ENCODE results near the gene B3GNT9. TPM values are rescaled to one million over a fixed set of nuclear protein-coding genes. Genes with fewer than 3 reads are reported as not detected.
A peak's percentile ranks its signal among the peaks of the same experiment; 100 is the strongest.

The B3GNT9 gene
- polyA plus RNA-seq, 1 donor: 5.5 TPM

DNA sequence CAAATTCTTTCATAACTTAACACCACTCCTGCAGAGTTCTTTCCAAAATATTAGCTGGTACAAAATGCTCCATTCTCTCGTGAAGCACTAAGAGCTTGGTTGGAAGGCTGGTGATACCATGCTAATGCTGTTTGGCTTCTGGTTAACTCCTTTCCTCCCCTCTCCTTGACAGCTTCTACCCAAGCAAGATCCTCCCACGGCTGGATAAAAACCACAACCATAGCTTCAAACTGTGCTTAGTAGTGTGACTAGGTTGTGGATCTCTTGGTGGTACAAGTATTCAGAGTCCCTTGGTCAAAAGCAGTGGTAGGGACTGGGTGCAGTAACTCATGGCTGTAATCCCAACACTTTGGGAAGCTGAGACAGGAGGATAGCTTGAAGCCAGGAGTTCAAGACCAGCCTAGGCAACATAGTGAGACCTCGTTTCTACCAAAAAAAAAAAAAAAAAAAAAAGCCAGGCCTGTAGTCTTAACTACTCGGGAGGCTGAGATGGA is 38.8 kb downstream of the B3GNT9 start:
- no CpG with 5 or more reads among the region's 4 CpGs for WGBS (ENCODE audit: insufficient coverage, low lambda C conversion rate)
- DNase-seq: no peak
- Histone ChIP-seq H3K9me3 (ENCODE audit: control insufficient read depth, low read depth, low read length) (no peaks in the 10 kb centered on the region), H3K27ac (ENCODE audit: low read length) (no peak overlapping the region), H3K27me3 (ENCODE audit: control insufficient read depth, insufficient read depth, low read length) (no peaks in the 10 kb centered on the region), H3K4me3 (ENCODE audit: low read length) (no peak overlapping the region), H3K36me3 (ENCODE audit: control insufficient read depth, insufficient read depth, low read length) (peaks cover 3% of the 10 kb centered on the region), H3K4me1 (ENCODE audit: control insufficient read depth, insufficient read depth, low read length) (peaks cover 7% of the 10 kb centered on the region)

DNA sequence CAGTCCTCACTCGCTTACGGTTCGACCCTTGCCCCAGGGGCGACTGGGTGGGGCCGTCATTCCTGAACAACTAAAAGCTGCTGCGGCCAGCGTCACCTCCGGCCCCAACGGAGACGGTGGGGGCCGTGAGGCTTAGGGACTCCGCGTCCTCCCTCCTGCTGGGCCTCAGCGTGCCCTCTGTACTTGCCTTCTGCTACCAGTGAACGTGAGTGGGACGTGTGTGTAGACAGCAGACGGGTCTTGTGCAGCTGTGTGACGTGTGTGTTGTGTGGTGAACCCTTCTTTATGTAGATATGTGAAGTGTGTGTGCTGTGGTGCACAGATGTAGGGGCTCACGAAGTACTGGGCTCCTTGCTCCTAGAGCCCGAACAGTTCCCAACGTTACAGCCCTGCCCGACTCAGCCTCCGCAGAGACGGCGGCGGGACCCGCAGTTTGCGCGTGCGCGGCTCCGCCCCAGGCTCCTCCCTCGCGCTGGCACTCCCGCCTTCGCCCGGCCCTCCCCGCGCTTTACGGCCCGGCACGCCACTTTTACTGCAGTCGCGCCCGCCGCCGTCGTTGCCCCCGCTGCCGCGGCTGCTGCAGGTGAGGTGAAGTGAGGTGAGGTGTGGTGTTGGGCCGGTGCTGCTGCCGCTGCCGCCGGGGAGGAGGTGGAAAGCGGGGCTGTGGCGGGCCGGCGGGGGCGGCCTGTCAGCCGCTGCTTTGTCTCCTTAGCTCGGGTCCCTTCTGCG is 41.2 kb downstream of the B3GNT9 start, which contains the start of gene PHAF1:
TSS of gene PHAF1 (plus strand) at position 535 of the 729 bp plus-strand sequence. CDS start 235 bp downstream, outside the sequence.
- peaks cover 7% of the 10 kb centered on the region for H3K4me1 ChIP-seq (ENCODE audit: control insufficient read depth, insufficient read depth, low read length)
- peak; percentile 93 to 97 for DNase-seq
- WGBS (ENCODE audit: insufficient coverage, low lambda C conversion rate): no CpG with 5 or more reads among the region's 63 CpGs

GRCh38 chr16:67108931-67109406 is 41.8 kb downstream of the B3GNT9 start:
- Histone ChIP-seq H3K27me3 (ENCODE audit: control insufficient read depth, insufficient read depth, low read length) (no peaks in the 10 kb centered on the region), H3K9me3 (ENCODE audit: control insufficient read depth, low read depth, low read length) (no peaks in the 10 kb centered on the region), H3K4me3 (ENCODE audit: low read length) (peak overlapping the region; percentile 52), H3K27ac (ENCODE audit: low read length) (peak overlapping the region; percentile 97), H3K4me1 (ENCODE audit: control insufficient read depth, insufficient read depth, low read length) (peaks cover 7% of the 10 kb centered on the region), H3K36me3 (ENCODE audit: control insufficient read depth, insufficient read depth, low read length) (no peaks in the 10 kb centered on the region)
- DNase-seq: no peak
- WGBS (ENCODE audit: insufficient coverage, low lambda C conversion rate): 100% methylated on average over 1 of the region's 18 CpGs

More for the DNA sequence above, 41.2 kb downstream of the B3GNT9 start, which contains the start of gene PHAF1:
- H3K36me3 ChIP-seq (ENCODE audit: control insufficient read depth, insufficient read depth, low read length): no peaks in the 10 kb centered on the region
- H3K27me3 ChIP-seq (ENCODE audit: control insufficient read depth, insufficient read depth, low read length): no peaks in the 10 kb centered on the region
- peak within 1 kb of the TSS; percentile 95 for H3K4me3 ChIP-seq (ENCODE audit: low read length)
- H3K9me3 ChIP-seq (ENCODE audit: control insufficient read depth, low read depth, low read length): no peaks in the 10 kb centered on the region
- peak within 1 kb of the TSS; percentile 97 for H3K27ac ChIP-seq (ENCODE audit: low read length)

DNA sequence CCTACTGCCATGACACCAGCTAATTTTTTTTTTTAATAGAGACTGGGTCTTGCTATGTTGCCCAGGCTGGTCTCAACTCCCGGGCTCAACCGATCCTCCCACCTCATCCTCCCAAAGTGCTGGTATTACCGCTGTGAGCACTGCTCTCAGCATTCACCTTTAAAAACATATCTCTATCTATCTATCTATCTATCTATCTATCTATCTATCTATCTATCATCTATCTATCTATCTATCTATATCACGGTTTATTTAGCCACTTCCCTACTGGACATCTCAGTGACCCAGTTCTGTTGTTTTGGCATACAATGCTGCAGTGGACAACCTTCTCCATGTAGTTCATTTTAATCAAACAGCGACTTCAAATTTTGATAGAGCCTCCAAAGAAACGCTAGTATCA is 42.3 kb downstream of the B3GNT9 start:
- no peak for DNase-seq
- Histone ChIP-seq H3K4me3 (ENCODE audit: low read length) (no peak overlapping the region), H3K36me3 (ENCODE audit: control insufficient read depth, insufficient read depth, low read length) (no peaks in the 10 kb centered on the region), H3K27ac (ENCODE audit: low read length) (no peak overlapping the region), H3K9me3 (ENCODE audit: control insufficient read depth, low read depth, low read length) (no peaks in the 10 kb centered on the region), H3K4me1 (ENCODE audit: control insufficient read depth, insufficient read depth, low read length) (peaks cover 7% of the 10 kb centered on the region), H3K27me3 (ENCODE audit: control insufficient read depth, insufficient read depth, low read length) (no peaks in the 10 kb centered on the region)
- 97% methylated on average over 4 of the region's 6 CpGs for WGBS (ENCODE audit: insufficient coverage, low lambda C conversion rate)

DNA sequence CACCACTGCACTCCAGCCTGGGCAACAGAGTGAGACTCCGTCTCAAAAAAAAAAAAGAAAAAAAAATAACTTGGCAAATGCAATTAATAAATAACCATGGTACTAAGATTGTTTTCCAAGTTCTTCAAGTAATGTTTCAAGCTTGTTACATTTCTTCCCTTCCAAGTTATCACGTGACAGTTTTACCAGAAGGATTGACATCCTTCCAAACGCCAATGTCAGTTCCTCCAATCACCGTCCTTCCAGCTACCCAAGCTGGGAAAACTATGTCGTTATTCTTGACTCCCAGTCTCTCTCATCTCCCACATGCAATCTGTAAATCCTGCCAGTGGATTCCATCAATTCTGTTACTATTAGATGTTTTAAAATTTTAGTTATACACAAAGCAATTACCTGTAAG is 44.9 kb downstream of the B3GNT9 start:
- H3K27me3 ChIP-seq (ENCODE audit: control insufficient read depth, insufficient read depth, low read length): no peaks in the 10 kb centered on the region
- no peaks in the 10 kb centered on the region for H3K9me3 ChIP-seq (ENCODE audit: control insufficient read depth, low read depth, low read length)
- H3K27ac ChIP-seq (ENCODE audit: low read length): no peak overlapping the region
- no peaks in the 10 kb centered on the region for H3K36me3 ChIP-seq (ENCODE audit: control insufficient read depth, insufficient read depth, low read length)
- peaks cover 7% of the 10 kb centered on the region for H3K4me1 ChIP-seq (ENCODE audit: control insufficient read depth, insufficient read depth, low read length)
- no peak overlapping the region for H3K4me3 ChIP-seq (ENCODE audit: low read length)
- DNase-seq: no peak
- 100% methylated on average over 1 of the region's 5 CpGs for WGBS (ENCODE audit: insufficient coverage, low lambda C conversion rate)

DNA sequence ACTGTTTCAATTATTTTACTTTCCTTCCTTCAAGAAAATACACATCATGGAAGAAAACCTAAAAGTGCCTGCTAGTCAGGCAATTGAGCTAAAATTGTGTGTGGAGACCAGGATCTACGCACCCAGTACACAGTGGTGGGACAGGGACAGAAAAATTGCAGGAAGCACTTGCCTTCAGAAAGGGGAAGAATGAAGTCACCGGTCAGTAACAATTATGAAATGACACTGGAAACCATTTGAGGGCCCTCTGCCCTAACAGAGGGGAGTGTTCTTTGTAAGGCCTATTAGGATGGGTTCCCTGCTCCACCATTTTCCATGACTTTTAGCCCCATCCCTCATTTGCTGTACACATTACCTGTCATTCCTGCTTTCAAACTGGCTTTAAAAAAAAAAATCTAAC is 45.6 kb downstream of the B3GNT9 start:
- WGBS (ENCODE audit: insufficient coverage, low lambda C conversion rate): no CpG with 5 or more reads among the region's 2 CpGs
- no peak overlapping the region for H3K27ac ChIP-seq (ENCODE audit: low read length)
- no peak overlapping the region for H3K4me3 ChIP-seq (ENCODE audit: low read length)
- no peaks in the 10 kb centered on the region for H3K36me3 ChIP-seq (ENCODE audit: control insufficient read depth, insufficient read depth, low read length)
- H3K4me1 ChIP-seq (ENCODE audit: control insufficient read depth, insufficient read depth, low read length): peaks cover 7% of the 10 kb centered on the region
- DNase-seq: no peak
- no peaks in the 10 kb centered on the region for H3K27me3 ChIP-seq (ENCODE audit: control insufficient read depth, insufficient read depth, low read length)
- H3K9me3 ChIP-seq (ENCODE audit: control insufficient read depth, low read depth, low read length): no peaks in the 10 kb centered on the region

DNA sequence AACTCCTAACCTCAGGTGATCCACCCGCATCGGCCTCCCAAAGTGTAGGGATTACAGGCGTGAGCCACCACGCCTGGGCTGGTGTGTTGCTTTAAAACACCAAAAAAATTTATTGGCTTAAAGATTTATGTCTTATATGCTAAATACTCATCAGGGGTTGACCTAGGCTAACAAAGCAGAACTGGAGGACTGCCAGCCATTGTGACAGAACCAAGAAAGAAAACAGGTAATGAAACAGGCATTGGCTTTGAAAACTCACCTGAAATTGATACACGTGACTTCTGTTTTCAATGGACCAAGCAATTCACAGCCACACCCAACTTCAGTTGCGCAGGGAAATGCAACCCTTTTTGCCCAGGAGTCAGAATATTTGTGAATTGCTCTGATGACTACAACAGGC is 46.0 kb downstream of the B3GNT9 start:
- no peak overlapping the region for H3K4me3 ChIP-seq (ENCODE audit: low read length)
- H3K36me3 ChIP-seq (ENCODE audit: control insufficient read depth, insufficient read depth, low read length): no peaks in the 10 kb centered on the region
- no peaks in the 10 kb centered on the region for H3K27me3 ChIP-seq (ENCODE audit: control insufficient read depth, insufficient read depth, low read length)
- H3K27ac ChIP-seq (ENCODE audit: low read length): no peak overlapping the region
- DNase-seq: peak in 1 of 2 donors; percentile 16
- H3K9me3 ChIP-seq (ENCODE audit: control insufficient read depth, low read depth, low read length): no peaks in the 10 kb centered on the region
- H3K4me1 ChIP-seq (ENCODE audit: control insufficient read depth, insufficient read depth, low read length): peaks cover 7% of the 10 kb centered on the region
- no CpG with 5 or more reads among the region's 6 CpGs for WGBS (ENCODE audit: insufficient coverage, low lambda C conversion rate)

DNA sequence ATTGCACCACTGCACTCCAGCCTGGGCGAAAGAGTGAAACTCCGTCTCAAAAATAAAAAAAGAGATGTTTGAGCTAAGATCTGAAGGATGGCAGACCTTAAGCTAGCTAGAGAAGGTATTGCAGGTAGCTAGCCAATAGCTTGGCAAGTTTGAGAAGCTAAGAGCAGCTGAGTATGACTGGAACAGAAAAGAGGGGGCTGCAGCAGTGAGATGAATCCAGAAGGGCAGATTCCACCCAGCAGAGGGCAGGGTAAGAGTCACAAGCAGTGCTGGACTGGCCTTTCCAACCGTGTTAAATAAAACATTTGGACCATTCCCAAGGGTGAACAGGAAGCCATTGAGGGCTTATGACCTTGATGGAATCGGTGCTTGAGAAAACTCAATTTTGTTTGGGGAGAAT is 46.7 kb downstream of the B3GNT9 start:
- WGBS (ENCODE audit: insufficient coverage, low lambda C conversion rate): no CpG with 5 or more reads among the region's 4 CpGs

GRCh38 chr16:67101311-67102082 is 49.3 kb downstream of the B3GNT9 start:
- DNase-seq: no peak
- no peaks in the 10 kb centered on the region for H3K27me3 ChIP-seq (ENCODE audit: control insufficient read depth, insufficient read depth, low read length)
- H3K36me3 ChIP-seq (ENCODE audit: control insufficient read depth, insufficient read depth, low read length): peaks cover 3% of the 10 kb centered on the region
- no peak overlapping the region for H3K4me3 ChIP-seq (ENCODE audit: low read length)
- H3K4me1 ChIP-seq (ENCODE audit: control insufficient read depth, insufficient read depth, low read length): no peaks in the 10 kb centered on the region
- WGBS (ENCODE audit: insufficient coverage, low lambda C conversion rate): 86% methylated on average over 1 of the region's 4 CpGs
- H3K9me3 ChIP-seq (ENCODE audit: control insufficient read depth, low read depth, low read length): no peaks in the 10 kb centered on the region
- H3K27ac ChIP-seq (ENCODE audit: low read length): no peak overlapping the region

More for the DNA sequence above, 46.7 kb downstream of the B3GNT9 start:
- H3K4me1 ChIP-seq (ENCODE audit: control insufficient read depth, insufficient read depth, low read length): peaks cover 4% of the 10 kb centered on the region
- no peaks in the 10 kb centered on the region for H3K27me3 ChIP-seq (ENCODE audit: control insufficient read depth, insufficient read depth, low read length)
- no peaks in the 10 kb centered on the region for H3K36me3 ChIP-seq (ENCODE audit: control insufficient read depth, insufficient read depth, low read length)
- no peak overlapping the region for H3K27ac ChIP-seq (ENCODE audit: low read length)
- no peaks in the 10 kb centered on the region for H3K9me3 ChIP-seq (ENCODE audit: control insufficient read depth, low read depth, low read length)
- peak in 1 of 2 donors; percentile 23 for DNase-seq
- H3K4me3 ChIP-seq (ENCODE audit: low read length): no peak overlapping the region

GRCh38 chr16:67100569-67101310 is 50.1 kb downstream of the B3GNT9 start:
- peaks cover 3% of the 10 kb centered on the region for H3K36me3 ChIP-seq (ENCODE audit: control insufficient read depth, insufficient read depth, low read length)
- H3K4me1 ChIP-seq (ENCODE audit: control insufficient read depth, insufficient read depth, low read length): no peaks in the 10 kb centered on the region
- no peak overlapping the region for H3K4me3 ChIP-seq (ENCODE audit: low read length)
- DNase-seq: peak in 1 of 2 donors; percentile 17
- no peaks in the 10 kb centered on the region for H3K9me3 ChIP-seq (ENCODE audit: control insufficient read depth, low read depth, low read length)
- no peaks in the 10 kb centered on the region for H3K27me3 ChIP-seq (ENCODE audit: control insufficient read depth, insufficient read depth, low read length)
- WGBS (ENCODE audit: insufficient coverage, low lambda C conversion rate): no CpG with 5 or more reads among the region's 1 CpG
- H3K27ac ChIP-seq (ENCODE audit: low read length): no peak overlapping the region

All from large intestine (tissue), 3 donors.